A673 (cell line): ENCODE results near the gene LAMA4. TPM values are rescaled to one million over a fixed set of nuclear protein-coding genes. Genes with fewer than 3 reads are reported as not detected.

Source experiments
- BruUV-seq: library from RNA; stranded (reverse); fragments of 400-500 nt; replicated peaks from 2 replicates; lab custom pipeline; 2021; lab: Mats Ljungman, UMichigan
- CTCF ChIA-PET: fragments of 300-600 bp; sonication (Branson Sonifier 250); formaldehyde crosslinking; loops from one replicate; lab custom pipeline; 2022; ENCODE audit warnings: antibody characterized with exemption; lab: Charles Lee
- POLR2A ChIA-PET: fragments of 300-600 bp; sonication (Branson Sonifier 250); formaldehyde crosslinking; loops from one replicate; lab custom pipeline; 2022; ENCODE audit warnings: antibody characterized with exemption; ENCODE audit not compliant: low non-redundant PET; lab: Charles Lee
- DNase-seq: peaks from one replicate; pipeline ENCODE4 v3.0.0-alpha.2; 2015; ENCODE audit warnings: low spot score
- H3K27ac ChIP-seq: fragments of 200-600 bp; sonication (generic); 2 replicates; pipeline ENCODE4 v1.5.1; 2016; ENCODE audit warnings: mixed run types, low read depth, mild to moderate bottlenecking, mixed read lengths, antibody characterized with exemption, low read length; ENCODE audit not compliant: poor library complexity, severe bottlenecking
- H3K27me3 ChIP-seq: fragments of 200-600 bp; sonication (generic); replicated peaks from 2 replicates; pipeline ENCODE4 v1.6.1; 2017; ENCODE audit warnings: mixed run types, low read depth, mild to moderate bottlenecking, mixed read lengths, antibody characterized with exemption, low read length; ENCODE audit not compliant: insufficient read depth, poor library complexity
- H3K36me3 ChIP-seq: fragments of 200-600 bp; sonication (generic); 2 replicates; pipeline ENCODE4 v1.6.1; 2016; ENCODE audit warnings: mixed run types, mild to moderate bottlenecking, mixed read lengths, antibody characterized with exemption, low read length; ENCODE audit not compliant: insufficient read depth, poor library complexity, severe bottlenecking
- H3K4me1 ChIP-seq: fragments of 200-600 bp; sonication (generic); 2 replicates; pipeline ENCODE4 v1.6.1; 2017; ENCODE audit warnings: mixed run types, mild to moderate bottlenecking, mixed read lengths, antibody characterized with exemption, low read length; ENCODE audit not compliant: insufficient read depth, poor library complexity, severe bottlenecking
- H3K4me3 ChIP-seq: fragments of 200-600 bp; sonication (generic); 2 replicates; pipeline ENCODE4 v1.5.1; 2016; ENCODE audit warnings: low read depth, mixed run types, mild to moderate bottlenecking, mixed read lengths, low read length; ENCODE audit not compliant: poor library complexity, severe bottlenecking
- H3K9me3 ChIP-seq: fragments of 200-600 bp; sonication (generic); 2 replicates; pipeline ENCODE4 v1.6.1; 2016; ENCODE audit warnings: mixed run types, low read depth, mild to moderate bottlenecking, mixed read lengths, antibody characterized with exemption, low read length; ENCODE audit not compliant: poor library complexity, severe bottlenecking
- EZH2 ChIP-seq: fragments of 200-600 bp; sonication (generic); IDR thresholded peaks from 2 replicates; pipeline ENCODE4 v1.6.1; 2017; ENCODE audit warnings: borderline replicate concordance, low read depth, mild to moderate bottlenecking, mixed read lengths, antibody characterized with exemption, low read length; ENCODE audit not compliant: poor library complexity, severe bottlenecking
- intact Hi-C: fragments of 100-400 bp; cut with micrococcal nuclease; formaldehyde crosslinking; loops from one replicate; pipeline ENCODE4 v1.10.0; 2022; ENCODE audit not compliant: unreplicated experiment
- total RNA-seq: library from RNA; stranded (reverse); gene quantifications from 2 replicates; pipeline ENCODE4 v1.2.3, GENCODE V29; 2021
- TF ChIP-seq, protein P1 (sequence below): fragments of 300-800, 200-600 bp; sonication (generic); conservative IDR thresholded peaks from 2 replicates; pipeline ENCODE4 v1.5.1; 2017; ENCODE audit warnings: low read depth, mild to moderate bottlenecking, antibody characterized with exemption, low read length, moderate library complexity, mixed read lengths

The LAMA4 gene
- total RNA-seq, 1 experiment from 2014 or later = 1.2 TPM

DNA sequence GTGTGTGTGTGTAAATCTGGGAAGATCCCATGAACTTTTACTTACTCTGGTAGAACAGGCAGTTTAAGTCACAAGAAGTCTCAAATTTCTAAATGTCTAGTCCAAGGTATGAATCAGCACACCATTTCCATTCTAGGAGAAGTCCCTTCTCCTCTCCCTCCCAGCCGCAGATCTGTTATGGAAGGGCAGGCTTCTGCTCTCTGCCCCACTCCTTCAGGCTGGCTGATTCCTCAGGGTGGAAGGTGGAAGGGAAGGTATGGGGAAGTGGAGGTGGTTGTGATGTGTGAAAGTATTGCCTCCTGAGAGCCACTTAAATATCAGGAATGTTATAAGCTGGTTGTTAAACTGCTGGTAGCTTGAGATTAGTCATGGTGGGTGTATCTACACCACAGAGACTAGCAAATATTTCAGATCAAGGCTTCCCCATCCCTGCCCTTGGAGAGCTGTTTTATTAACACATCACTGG is 44.5 kb upstream of the LAMA4 start:
- Histone ChIP-seq H3K27ac (no peak overlapping the region), H3K27me3 (no peaks in the 10 kb centered on the region), H3K4me1 (no peaks in the 10 kb centered on the region), H3K9me3 (no peaks in the 10 kb centered on the region), H3K4me3 (no peak overlapping the region), H3K36me3 (no peaks in the 10 kb centered on the region)
- CTCF ChIA-PET = interaction anchor here (1.1 kb wide), 1 partner anchor 907 kb away, joined by 3 read pairs; no protein-coding TSS in a partner anchor
- intact Hi-C loops = no loop called here
- BruUV-seq = no TSS peak
- POLR2A ChIA-PET = no interaction called here
- DNase-seq = no peak
- TF ChIP-seq EZH2 = no peak
- TF ChIP-seq, protein P1, sequence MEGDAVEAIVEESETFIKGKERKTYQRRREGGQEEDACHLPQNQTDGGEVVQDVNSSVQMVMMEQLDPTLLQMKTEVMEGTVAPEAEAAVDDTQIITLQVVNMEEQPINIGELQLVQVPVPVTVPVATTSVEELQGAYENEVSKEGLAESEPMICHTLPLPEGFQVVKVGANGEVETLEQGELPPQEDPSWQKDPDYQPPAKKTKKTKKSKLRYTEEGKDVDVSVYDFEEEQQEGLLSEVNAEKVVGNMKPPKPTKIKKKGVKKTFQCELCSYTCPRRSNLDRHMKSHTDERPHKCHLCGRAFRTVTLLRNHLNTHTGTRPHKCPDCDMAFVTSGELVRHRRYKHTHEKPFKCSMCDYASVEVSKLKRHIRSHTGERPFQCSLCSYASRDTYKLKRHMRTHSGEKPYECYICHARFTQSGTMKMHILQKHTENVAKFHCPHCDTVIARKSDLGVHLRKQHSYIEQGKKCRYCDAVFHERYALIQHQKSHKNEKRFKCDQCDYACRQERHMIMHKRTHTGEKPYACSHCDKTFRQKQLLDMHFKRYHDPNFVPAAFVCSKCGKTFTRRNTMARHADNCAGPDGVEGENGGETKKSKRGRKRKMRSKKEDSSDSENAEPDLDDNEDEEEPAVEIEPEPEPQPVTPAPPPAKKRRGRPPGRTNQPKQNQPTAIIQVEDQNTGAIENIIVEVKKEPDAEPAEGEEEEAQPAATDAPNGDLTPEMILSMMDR = no peak

DNA sequence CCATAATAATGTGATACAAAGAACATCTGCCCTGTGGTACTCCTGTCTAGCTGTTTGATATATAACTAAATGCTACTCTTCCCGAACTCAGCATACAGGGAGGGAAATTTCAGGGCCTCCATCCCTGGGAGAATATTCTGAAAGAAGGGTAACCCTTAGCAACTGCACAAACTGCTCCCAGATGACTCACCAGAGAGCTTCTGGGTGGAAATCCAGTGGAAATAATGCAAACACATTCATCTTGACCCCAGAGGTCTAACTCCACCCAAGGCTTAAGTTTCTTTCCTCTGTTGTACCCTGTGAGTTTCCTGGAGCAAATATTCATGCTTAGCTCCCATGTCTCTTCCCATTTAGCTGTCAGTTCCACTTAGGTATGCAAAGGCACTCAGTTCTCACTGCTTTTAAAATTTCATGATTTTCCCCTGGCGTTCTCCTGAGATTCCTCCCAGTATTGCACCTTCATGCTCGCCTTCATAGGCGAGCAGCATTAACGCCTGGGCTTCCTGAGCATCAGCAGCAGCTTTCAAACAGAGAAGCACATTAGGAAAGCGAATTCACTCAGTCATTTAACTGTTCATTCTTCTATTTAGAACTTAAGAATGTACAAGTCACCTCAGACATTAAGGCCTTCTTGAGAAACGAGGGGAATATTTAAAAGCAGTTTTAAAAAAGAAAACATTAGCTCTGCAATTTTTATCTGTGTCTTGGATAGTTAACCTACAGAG is 43.8 kb upstream of the LAMA4 start:
- ChIA-PET CTCF (interaction anchor here (1.1 kb wide), 1 partner anchor 906 kb away, joined by 3 read pairs; no protein-coding TSS in a partner anchor), POLR2A (no interaction called here)
- no peaks in the 10 kb centered on the region for H3K27me3 ChIP-seq
- no peaks in the 10 kb centered on the region for H3K9me3 ChIP-seq
- intact Hi-C loops = no loop called here
- no peaks in the 10 kb centered on the region for H3K4me1 ChIP-seq
- TF ChIP-seq, protein P1 = no peak
- TF ChIP-seq EZH2 = no peak
- no peak for DNase-seq
- no peaks in the 10 kb centered on the region for H3K36me3 ChIP-seq
- no peak overlapping the region for H3K27ac ChIP-seq
- no TSS peak for BruUV-seq
- H3K4me3 ChIP-seq = no peak overlapping the region

DNA sequence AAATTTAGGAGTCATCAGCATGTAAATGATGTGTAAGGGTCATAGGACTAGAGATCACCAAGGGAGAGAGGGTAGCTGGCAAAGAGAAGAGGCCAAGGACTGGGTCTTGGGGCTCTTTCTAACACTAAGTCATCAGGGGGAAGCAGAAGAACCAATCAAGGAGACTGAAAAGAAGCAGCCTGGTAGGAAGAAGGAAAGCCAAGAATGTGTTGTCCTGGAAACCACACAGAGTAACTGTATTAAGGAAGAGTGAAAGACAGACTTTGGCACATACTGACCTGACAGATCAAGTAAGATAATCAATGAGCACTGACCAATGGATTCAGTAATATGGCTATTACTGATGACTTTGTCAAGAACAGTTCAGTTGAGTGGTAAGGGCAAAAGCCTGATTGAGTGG is 42.3 kb upstream of the LAMA4 start:
- no peaks in the 10 kb centered on the region for H3K36me3 ChIP-seq
- TF ChIP-seq, protein P1 = no peak
- TF ChIP-seq EZH2 = no peak
- H3K4me3 ChIP-seq = no peak overlapping the region
- H3K9me3 ChIP-seq = no peaks in the 10 kb centered on the region
- no peaks in the 10 kb centered on the region for H3K27me3 ChIP-seq
- intact Hi-C loops = no loop called here
- H3K4me1 ChIP-seq = no peaks in the 10 kb centered on the region
- no peak for DNase-seq
- no TSS peak for BruUV-seq
- CTCF ChIA-PET = no interaction called here
- H3K27ac ChIP-seq = no peak overlapping the region
- POLR2A ChIA-PET = no interaction called here
